ENCODE data around the gene KBTBD3.

The KBTBD3 gene

GRCh38 chr11:106076919-106077608 is at the start of gene KBTBD3:
KBTBD3 (minus strand) TSS chr11:106077347; CDS start chr11:106059097, 18,250 bp downstream.
- peak; percentile 98 to 99 for DNase-seq

DNA sequence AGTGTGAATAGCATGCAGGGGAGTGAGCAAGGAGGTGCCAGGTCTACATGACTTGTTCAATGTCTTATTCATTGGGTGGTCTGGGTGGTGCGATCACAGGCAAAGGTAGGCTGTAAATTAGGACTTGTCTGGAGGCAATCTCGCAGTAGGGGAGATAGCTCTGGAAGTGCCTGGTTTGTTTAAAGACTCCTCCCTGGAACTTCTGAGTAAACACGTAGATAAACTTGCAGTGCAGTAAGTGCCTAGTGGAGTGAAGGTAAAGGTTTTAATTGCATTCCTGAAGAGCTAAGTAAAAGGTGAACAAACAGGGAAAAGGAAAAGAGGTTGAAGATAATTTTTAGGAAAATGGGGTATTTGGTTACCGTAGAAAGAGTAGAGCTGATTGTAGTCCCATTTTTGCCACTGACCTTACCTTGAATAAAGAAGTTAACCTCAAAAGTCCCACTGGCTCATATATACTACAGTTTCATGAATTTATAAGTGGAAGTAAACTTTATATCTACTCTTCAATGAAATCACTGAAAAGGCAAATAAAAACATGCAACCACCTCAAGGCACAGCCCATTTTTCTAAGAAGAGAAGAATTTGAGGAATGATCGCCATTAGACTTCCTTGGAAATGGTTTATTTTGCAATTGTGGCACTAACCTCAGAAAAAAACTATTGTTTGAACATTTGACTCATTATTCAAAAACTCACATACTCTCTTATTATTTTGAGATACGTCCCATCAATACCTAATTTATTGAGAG is 44.6 kb upstream of the KBTBD3 start:
- no peak for DNase-seq

DNA sequence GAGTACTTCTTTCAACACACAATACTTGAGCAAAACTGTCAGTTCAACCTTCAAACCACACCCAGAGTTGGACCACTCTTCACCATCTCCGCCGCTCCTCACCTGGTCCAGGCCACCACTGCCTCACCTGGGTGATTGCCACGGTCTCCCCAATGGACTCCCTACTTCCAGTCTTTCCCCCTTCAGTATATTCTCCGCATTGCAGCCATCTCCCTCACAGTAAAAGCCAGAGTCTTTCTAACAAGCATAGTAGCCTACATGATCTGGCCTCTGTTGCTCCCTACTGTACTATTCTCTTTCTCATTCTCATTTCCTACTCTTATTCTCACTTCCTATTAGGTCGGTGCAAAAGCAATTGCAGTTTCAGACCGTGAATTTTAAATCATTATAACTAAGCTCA is 28.8 kb upstream of the KBTBD3 start:
- DNase-seq: no peak

GRCh38 chr11:106101819-106102218 is 24.7 kb upstream of the KBTBD3 start:
- no peak for DNase-seq

GRCh38 chr11:106101370-106101769 is 24.2 kb upstream of the KBTBD3 start:
- DNase-seq: no peak

- no peak for DNase-seq
Observed at GRCh38 chr11:106098893-106099553, 21.9 kb upstream of the KBTBD3 start.

DNA sequence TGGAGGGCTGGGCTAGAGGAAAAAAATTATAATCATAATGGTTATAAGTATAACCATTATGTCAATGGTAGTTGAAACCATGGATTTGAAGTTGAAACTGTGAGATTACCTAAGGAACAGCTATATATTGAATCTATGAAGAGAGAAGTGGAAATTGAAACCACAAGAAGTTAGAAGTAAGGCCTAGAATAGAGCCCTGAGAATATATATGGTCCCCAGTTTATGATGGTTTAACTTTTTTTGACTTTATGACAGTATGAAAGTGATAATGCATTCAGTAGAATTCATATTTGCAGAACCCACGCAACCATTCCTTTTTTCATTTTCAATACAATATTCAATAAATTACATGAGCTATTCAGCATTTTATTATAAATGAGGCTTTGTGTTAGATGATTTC is 15.3 kb upstream of the KBTBD3 start:
- no peak for DNase-seq

GRCh38 chr11:106091480-106092123 is 14.5 kb upstream of the KBTBD3 start:
- DNase-seq: no peak

DNA sequence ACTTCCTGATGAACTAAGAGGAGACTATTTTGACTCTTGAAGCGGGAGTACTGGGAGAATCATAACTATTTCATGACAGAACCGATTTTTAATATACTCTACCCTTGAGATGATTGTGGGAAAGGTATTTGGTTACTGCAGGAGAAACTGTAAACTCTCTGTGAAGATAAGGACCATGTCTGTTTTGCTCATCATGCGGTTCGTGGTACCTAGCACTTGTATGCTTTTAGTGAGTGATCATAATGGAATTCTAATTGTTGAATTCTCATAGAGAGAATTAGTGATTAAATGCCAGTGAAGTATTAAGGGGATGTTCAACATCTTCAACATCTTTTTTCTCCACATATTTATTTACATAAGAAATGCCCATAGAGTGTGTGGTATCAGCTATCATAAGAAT is 11.7 kb upstream of the KBTBD3 start:
- DNase-seq: no peak

- DNase-seq: peak; percentile 56 to 73
Observed at GRCh38 chr11:106087815-106088435, 10.8 kb upstream of the KBTBD3 start.

- no peak for DNase-seq
Observed at GRCh38 chr11:106086850-106087249, 9.7 kb upstream of the KBTBD3 start.

DNA sequence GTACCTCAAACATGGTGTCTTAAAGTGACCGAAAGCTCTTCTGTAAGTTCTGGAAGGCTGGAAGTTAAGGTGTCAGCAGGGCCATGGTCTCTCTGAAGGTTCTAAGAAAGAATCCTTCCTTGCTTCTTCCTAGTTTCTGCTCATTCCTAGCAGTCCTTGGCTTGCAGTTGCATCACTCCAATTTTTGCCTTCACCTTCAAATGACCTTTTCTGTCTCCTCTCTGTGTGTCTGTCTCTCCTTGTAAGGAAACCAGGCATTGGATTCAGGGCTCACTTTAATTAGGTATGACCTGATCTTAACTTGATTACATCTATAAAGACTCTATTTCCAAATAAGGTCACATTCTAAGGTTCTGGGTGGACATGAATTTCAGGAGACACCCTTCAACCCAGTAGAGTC is 9.0 kb upstream of the KBTBD3 start:
- DNase-seq: no peak

GRCh38 chr11:106082096-106082495 is 4.9 kb upstream of the KBTBD3 start:
- DNase-seq: no peak

DNA sequence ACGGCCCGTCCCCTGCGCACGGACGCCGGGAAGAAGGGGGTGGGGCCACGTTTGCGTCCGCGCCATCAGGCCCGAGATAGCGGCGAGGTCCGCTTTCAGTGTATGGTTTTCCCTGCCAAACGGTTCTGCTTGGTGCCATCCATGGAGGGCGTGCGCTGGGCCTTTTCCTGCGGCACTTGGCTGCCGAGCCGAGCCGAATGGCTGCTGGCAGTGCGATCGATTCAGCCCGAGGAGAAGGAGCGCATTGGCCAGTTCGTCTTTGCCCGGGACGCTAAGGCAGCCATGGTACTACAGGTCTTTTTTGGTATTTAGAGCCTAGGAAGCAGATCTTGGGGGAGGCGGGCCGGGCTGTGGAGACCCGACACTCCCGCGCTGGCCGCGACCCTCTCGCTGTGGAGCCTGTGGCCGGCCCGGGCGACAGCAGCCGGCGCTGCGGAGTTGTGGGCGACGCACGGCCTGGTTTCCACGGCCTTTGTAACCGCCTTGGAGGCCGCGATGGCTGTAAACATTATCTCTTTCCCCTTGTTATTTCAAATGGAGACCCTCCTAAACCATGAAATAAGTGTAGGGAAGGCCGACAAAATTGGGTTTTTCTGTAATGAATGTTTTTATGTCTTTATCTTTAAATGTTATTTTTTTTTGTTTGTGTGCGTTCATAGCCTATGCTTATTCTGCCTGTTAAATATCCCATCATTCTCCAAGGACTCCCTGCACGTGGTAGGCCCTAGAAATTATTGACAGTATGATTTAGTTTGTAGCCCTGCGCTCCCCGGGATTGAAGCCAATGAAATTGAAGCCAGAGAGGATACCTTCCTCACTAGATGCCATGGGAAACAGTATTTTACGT is 685 bp upstream of the KBTBD3 start, which contains the start of gene AASDHPPT:
AASDHPPT (plus strand) TSS at position 54 of the 847 bp plus-strand sequence; CDS start at position 103, 49 bp downstream.
- peak in 1 of 2 experiments; percentile 32 for DNase-seq

- peak; percentile 20 to 56 for DNase-seq
Observed at GRCh38 chr11:106076171-106076918, 802 bp downstream of the KBTBD3 start.

DNA sequence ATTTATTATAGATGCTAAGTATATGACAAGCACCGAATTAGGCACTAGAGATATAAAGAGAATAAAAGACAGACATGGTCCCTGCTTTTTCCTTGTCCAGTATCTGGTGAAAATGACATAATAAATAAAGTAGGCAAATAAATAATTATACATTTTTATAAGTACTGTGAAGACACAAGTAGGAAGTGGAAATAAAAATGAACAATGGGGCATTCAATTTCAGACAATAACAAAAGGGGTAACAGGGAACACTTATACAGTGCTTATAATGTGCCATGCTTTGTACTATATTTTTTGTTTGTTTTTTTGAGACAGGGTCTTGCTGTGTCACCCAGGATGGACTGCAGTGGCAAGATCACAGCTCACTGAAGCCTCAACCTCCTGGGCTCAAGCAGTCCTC is 4.3 kb downstream of the KBTBD3 start:
- DNase-seq: no peak

GRCh38 chr11:106070606-106071005 is 6.5 kb downstream of the KBTBD3 start:
- no peak for DNase-seq

DNA sequence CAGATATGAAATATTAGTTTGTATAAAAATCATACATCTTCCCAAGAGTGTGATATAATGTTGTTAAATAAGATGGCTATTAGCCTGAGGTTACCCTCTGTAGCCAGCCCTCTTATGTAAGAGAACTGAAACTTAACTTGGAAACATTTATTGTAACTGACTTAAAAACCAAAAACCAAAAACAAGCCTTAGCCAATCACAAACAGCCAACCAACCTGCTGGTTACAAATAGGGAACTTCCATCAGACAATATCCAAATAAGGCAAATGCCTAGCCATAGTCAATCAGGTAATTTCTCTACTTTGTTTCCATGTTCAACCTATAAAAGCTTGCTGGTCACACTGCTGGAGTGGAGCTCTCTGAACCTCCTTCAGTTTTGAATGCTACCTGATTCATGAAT is 14.1 kb downstream of the KBTBD3 start:
- DNase-seq: no peak

DNA sequence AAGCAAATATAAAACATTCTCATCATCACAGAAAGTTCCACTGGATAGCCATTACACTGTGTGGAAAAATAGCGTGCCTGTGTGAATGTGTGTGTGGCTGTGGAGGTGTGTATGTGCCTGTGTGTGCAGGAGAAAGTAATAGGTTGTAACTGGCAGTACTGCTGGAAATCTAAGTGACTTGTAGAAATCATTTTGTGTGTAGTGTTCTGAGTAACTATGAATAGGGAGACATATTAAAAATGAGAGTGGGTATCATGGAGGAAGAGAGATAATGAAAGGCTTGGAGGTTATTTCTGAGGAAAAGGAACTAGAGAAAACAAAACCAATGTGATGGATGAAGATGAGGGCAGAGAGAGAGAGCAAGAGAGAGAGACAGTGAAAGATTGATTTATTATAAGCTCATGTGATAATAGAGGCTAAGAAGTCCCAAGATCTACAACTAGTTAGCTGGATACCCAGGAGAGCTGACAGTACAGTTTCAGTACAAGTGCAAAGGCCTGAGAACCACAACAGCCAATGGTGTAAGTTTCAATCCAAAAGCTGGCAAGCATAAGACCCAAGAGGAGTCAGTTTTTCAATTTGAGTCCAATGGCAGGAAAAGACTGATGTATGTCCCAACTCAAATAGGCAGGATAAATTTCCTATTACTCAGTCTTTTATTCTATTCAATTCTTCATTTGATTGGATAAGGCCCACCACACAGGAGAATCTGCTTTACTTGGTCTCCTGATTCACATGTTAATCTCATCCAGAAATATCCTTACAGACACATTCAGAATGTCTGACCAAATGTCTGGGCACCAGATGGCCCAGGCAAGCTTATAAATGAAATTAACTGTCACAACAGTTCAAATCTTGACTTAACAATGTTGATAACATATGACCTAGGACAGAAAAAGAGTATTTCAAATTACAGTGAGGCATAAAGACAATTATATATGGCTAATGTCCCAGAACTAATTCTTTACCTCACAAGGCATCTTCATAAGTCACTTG is 14.9 kb downstream of the KBTBD3 start:
- no peak for DNase-seq

All from Kasumi-1 (cell line).